ENCODE data around the gene MXRA5. TPM values are rescaled to one million over a fixed set of nuclear protein-coding genes. Genes with fewer than 3 reads are reported as not detected.
"Not testable (repeated sequence)": the region's sequence is repeated elsewhere in the genome, so short reads cannot be mapped to it uniquely, and the experiment has no call there.

The MXRA5 gene
- not detected for total RNA-seq

- H3K4me3 ChIP-seq (ENCODE audit: low read length) = no peak within 1 kb of the TSS
- peaks cover 3% of the 10 kb centered on the region for H3K27me3 ChIP-seq (ENCODE audit: insufficient read depth, low read length)
- no peaks in the 10 kb centered on the region for H3K4me1 ChIP-seq (ENCODE audit: insufficient read depth, low read length)
- H3K9me3 ChIP-seq (ENCODE audit: low read depth, low read length) = no peaks in the 10 kb centered on the region
Measured at GRCh38 chrX:3346501-3347259, at the start of gene MXRA5. Gene MXRA5, minus strand, starts transcription at chrX:3346652. Its CDS starts 2,819 bp downstream, at chrX:3343833.

- Histone ChIP-seq H3K9me3 (ENCODE audit: low read depth, low read length) (no peaks in the 10 kb centered on the region), H3K27me3 (ENCODE audit: insufficient read depth, low read length) (no peaks in the 10 kb centered on the region), H3K4me3 (ENCODE audit: low read length) (no peak overlapping the region), H3K4me1 (ENCODE audit: insufficient read depth, low read length) (no peaks in the 10 kb centered on the region)
Measured at GRCh38 chrX:3393581-3394111, 47.2 kb upstream of the MXRA5 start.

- H3K9me3 ChIP-seq (ENCODE audit: low read depth, low read length) = no peaks in the 10 kb centered on the region
- H3K27me3 ChIP-seq (ENCODE audit: insufficient read depth, low read length) = no peaks in the 10 kb centered on the region
- H3K4me3 ChIP-seq (ENCODE audit: low read length) = no peak overlapping the region
Measured at GRCh38 chrX:3393178-3393577, 46.7 kb upstream of the MXRA5 start.

GRCh38 chrX:3388457-3388856, 42.0 kb upstream of the MXRA5 start:
- H3K27me3 ChIP-seq (ENCODE audit: insufficient read depth, low read length) = no peaks in the 10 kb centered on the region
- H3K4me1 ChIP-seq (ENCODE audit: insufficient read depth, low read length) = no peaks in the 10 kb centered on the region
- H3K4me3 ChIP-seq (ENCODE audit: low read length) = no peak overlapping the region
- no peaks in the 10 kb centered on the region for H3K9me3 ChIP-seq (ENCODE audit: low read depth, low read length)

More at GRCh38 chrX:3393178-3393577, 46.7 kb upstream of the MXRA5 start:
- H3K4me1 ChIP-seq (ENCODE audit: insufficient read depth, low read length) = no peaks in the 10 kb centered on the region

GRCh38 chrX:3384327-3384726, 37.9 kb upstream of the MXRA5 start:
- Histone ChIP-seq H3K27me3 (ENCODE audit: insufficient read depth, low read length) (no peaks in the 10 kb centered on the region), H3K9me3 (ENCODE audit: low read depth, low read length) (no peaks in the 10 kb centered on the region), H3K4me3 (ENCODE audit: low read length) (no peak overlapping the region), H3K4me1 (ENCODE audit: insufficient read depth, low read length) (no peaks in the 10 kb centered on the region)

GRCh38 chrX:3380603-3381002, 34.2 kb upstream of the MXRA5 start:
- no peaks in the 10 kb centered on the region for H3K4me1 ChIP-seq (ENCODE audit: insufficient read depth, low read length)
- H3K9me3 ChIP-seq (ENCODE audit: low read depth, low read length) = no peaks in the 10 kb centered on the region
- H3K27me3 ChIP-seq (ENCODE audit: insufficient read depth, low read length) = no peaks in the 10 kb centered on the region
- H3K4me3 ChIP-seq (ENCODE audit: low read length) = no peak overlapping the region

- Histone ChIP-seq H3K4me3 (ENCODE audit: low read length) (no peak overlapping the region), H3K4me1 (ENCODE audit: insufficient read depth, low read length) (no peaks in the 10 kb centered on the region), H3K27me3 (ENCODE audit: insufficient read depth, low read length) (no peaks in the 10 kb centered on the region), H3K9me3 (ENCODE audit: low read depth, low read length) (no peaks in the 10 kb centered on the region)
Measured at GRCh38 chrX:3379111-3379510, 32.7 kb upstream of the MXRA5 start.

- no peaks in the 10 kb centered on the region for H3K4me1 ChIP-seq (ENCODE audit: insufficient read depth, low read length)
- no peak overlapping the region for H3K4me3 ChIP-seq (ENCODE audit: low read length)
- no peaks in the 10 kb centered on the region for H3K27me3 ChIP-seq (ENCODE audit: insufficient read depth, low read length)
- no peaks in the 10 kb centered on the region for H3K9me3 ChIP-seq (ENCODE audit: low read depth, low read length)
Measured at GRCh38 chrX:3378156-3378555, 31.7 kb upstream of the MXRA5 start.

- Histone ChIP-seq H3K4me3 (ENCODE audit: low read length) (no peak overlapping the region), H3K9me3 (ENCODE audit: low read depth, low read length) (no peaks in the 10 kb centered on the region), H3K27me3 (ENCODE audit: insufficient read depth, low read length) (no peaks in the 10 kb centered on the region), H3K4me1 (ENCODE audit: insufficient read depth, low read length) (no peaks in the 10 kb centered on the region)
Measured at GRCh38 chrX:3377560-3377959, 31.1 kb upstream of the MXRA5 start.

- not testable (repeated sequence) for H3K9me3 ChIP-seq (ENCODE audit: low read depth, low read length); H3K4me1 ChIP-seq (ENCODE audit: insufficient read depth, low read length); H3K4me3 ChIP-seq (ENCODE audit: low read length); H3K27me3 ChIP-seq (ENCODE audit: insufficient read depth, low read length)
Measured at GRCh38 chrX:3375878-3376508, 29.5 kb upstream of the MXRA5 start.

GRCh38 chrX:3374108-3374800, 27.8 kb upstream of the MXRA5 start:
- Histone ChIP-seq H3K4me1 (ENCODE audit: insufficient read depth, low read length) (no peaks in the 10 kb centered on the region), H3K9me3 (ENCODE audit: low read depth, low read length) (no peaks in the 10 kb centered on the region), H3K4me3 (ENCODE audit: low read length) (no peak overlapping the region)

GRCh38 chrX:3371163-3371562, 24.7 kb upstream of the MXRA5 start:
- Histone ChIP-seq H3K27me3 (ENCODE audit: insufficient read depth, low read length) (no peaks in the 10 kb centered on the region), H3K9me3 (ENCODE audit: low read depth, low read length) (no peaks in the 10 kb centered on the region), H3K4me1 (ENCODE audit: insufficient read depth, low read length) (no peaks in the 10 kb centered on the region), H3K4me3 (ENCODE audit: low read length) (no peak overlapping the region)

More at GRCh38 chrX:3374108-3374800, 27.8 kb upstream of the MXRA5 start:
- no peaks in the 10 kb centered on the region for H3K27me3 ChIP-seq (ENCODE audit: insufficient read depth, low read length)

- no peaks in the 10 kb centered on the region for H3K4me1 ChIP-seq (ENCODE audit: insufficient read depth, low read length)
- no peaks in the 10 kb centered on the region for H3K9me3 ChIP-seq (ENCODE audit: low read depth, low read length)
- no peaks in the 10 kb centered on the region for H3K27me3 ChIP-seq (ENCODE audit: insufficient read depth, low read length)
- H3K4me3 ChIP-seq (ENCODE audit: low read length) = no peak overlapping the region
Measured at GRCh38 chrX:3370656-3371055, 24.2 kb upstream of the MXRA5 start.

GRCh38 chrX:3362956-3363355, 16.5 kb upstream of the MXRA5 start:
- Histone ChIP-seq H3K4me3 (ENCODE audit: low read length) (no peak overlapping the region), H3K9me3 (ENCODE audit: low read depth, low read length) (no peaks in the 10 kb centered on the region), H3K27me3 (ENCODE audit: insufficient read depth, low read length) (no peaks in the 10 kb centered on the region), H3K4me1 (ENCODE audit: insufficient read depth, low read length) (no peaks in the 10 kb centered on the region)

- Histone ChIP-seq H3K4me3 (ENCODE audit: low read length) (no peak overlapping the region), H3K4me1 (ENCODE audit: insufficient read depth, low read length) (no peaks in the 10 kb centered on the region), H3K9me3 (ENCODE audit: low read depth, low read length) (no peaks in the 10 kb centered on the region), H3K27me3 (ENCODE audit: insufficient read depth, low read length) (no peaks in the 10 kb centered on the region)
Measured at GRCh38 chrX:3360881-3361280, 14.4 kb upstream of the MXRA5 start.

All from mononuclear cell (primary cell).